HG03139 (cell line): ENCODE results near the gene TP53RK.
"Not testable (repeated sequence)": the region's sequence is repeated elsewhere in the genome, so short reads cannot be mapped to it uniquely, and the experiment has no call there.

Experiments used
- ATAC-seq: cut with Tn5 transposase; IDR thresholded peaks from one replicate; pipeline ENCODE4 v1.9.1; 2021; ENCODE audit not compliant: unreplicated experiment

TP53RK gene

GRCh38 chr20:46683939-46684750 is 5.1 kb downstream of the TP53RK start:
- no peak for ATAC-seq

GRCh38 chr20:46683668-46683938 is 5.6 kb downstream of the TP53RK start:
- ATAC-seq: no peak

GRCh38 chr20:46683011-46683667 is 6.1 kb downstream of the TP53RK start:
- ATAC-seq: no peak

- no peak for ATAC-seq
Observed at GRCh38 chr20:46682063-46682821, 7.0 kb downstream of the TP53RK start.

- ATAC-seq: no peak
Observed at GRCh38 chr20:46681032-46681854, 8.0 kb downstream of the TP53RK start.

- no peak for ATAC-seq
Observed at GRCh38 chr20:46680684-46681031, 8.6 kb downstream of the TP53RK start.

- no peak for ATAC-seq
Observed at GRCh38 chr20:46678516-46678915, 10.7 kb downstream of the TP53RK start.

GRCh38 chr20:46677608-46678007 is 11.6 kb downstream of the TP53RK start:
- ATAC-seq: no peak

- ATAC-seq: not testable (repeated sequence)
Observed at GRCh38 chr20:46676649-46677316, 12.5 kb downstream of the TP53RK start.

- no peak for ATAC-seq
Observed at GRCh38 chr20:46674253-46675083, 14.8 kb downstream of the TP53RK start.

- no peak for ATAC-seq
Observed at GRCh38 chr20:46673394-46674252, 15.6 kb downstream of the TP53RK start.

- no peak for ATAC-seq
Observed at GRCh38 chr20:46672543-46673148, 16.6 kb downstream of the TP53RK start.

GRCh38 chr20:46671866-46672542 is 17.2 kb downstream of the TP53RK start:
- ATAC-seq: no peak

- no peak for ATAC-seq
Observed at GRCh38 chr20:46670585-46671584, 18.4 kb downstream of the TP53RK start.

- ATAC-seq: no peak
Observed at GRCh38 chr20:46670228-46670584, 19.0 kb downstream of the TP53RK start.

GRCh38 chr20:46666818-46667515 is 22.3 kb downstream of the TP53RK start:
- ATAC-seq: no peak
